Natural killer cell (primary cell): ENCODE measurements around the gene STK38L. TPM values are rescaled to one million over a fixed set of nuclear protein-coding genes. Genes with fewer than 3 reads are reported as not detected.
A peak's percentile ranks its signal among the peaks of the same experiment; 100 is the strongest.

Experiments used
- ATAC-seq, 3 donors: fragments of 150-1000 bp in 2 of 3; fragments of 200-7000 bp in 1 of 3; cut with Tn5 transposase; 1 replicate in 1 of 3; 2 replicates in 2 of 3; pipeline ENCODE4 v1.10.0; 2021; ENCODE audit warnings: mild to moderate bottlenecking in 2 of 3, moderate library complexity in 2 of 3
- DNase-seq, 2 donors: peaks; one replicate each; pipeline versions ENCODE4 v3.0.0 to v3.0.0-alpha.2; 2013 to 2021; ENCODE audit warnings: mixed read lengths in 1 of 2
- H3K27ac ChIP-seq: one replicate; pipeline ENCODE4 v1.5.1; 2013; ENCODE audit warnings: mild to moderate bottlenecking, low read length
- H3K27me3 ChIP-seq: one replicate; pipeline ENCODE4 v1.6.1; 2013; ENCODE audit warnings: low read length; ENCODE audit not compliant: control insufficient read depth, insufficient read depth
- H3K36me3 ChIP-seq: one replicate; pipeline ENCODE4 v1.6.1; 2013; ENCODE audit warnings: low read length; ENCODE audit not compliant: control insufficient read depth, insufficient read depth
- H3K4me1 ChIP-seq: one replicate; pipeline ENCODE4 v1.6.1; 2013; ENCODE audit warnings: low read length; ENCODE audit not compliant: control insufficient read depth, insufficient read depth
- H3K4me3 ChIP-seq: one replicate; pipeline ENCODE4 v1.5.1; 2013; ENCODE audit warnings: low read length
- H3K9me3 ChIP-seq: one replicate; pipeline ENCODE4 v1.6.1; 2013; ENCODE audit warnings: low read length; ENCODE audit not compliant: control insufficient read depth, insufficient read depth
- H3K27ac Mint-ChIP-seq, 2 donors: one replicate each; pipeline ENCODE4 v1.8.0; 2022; ENCODE audit warnings: mild to moderate bottlenecking in 2 of 2, mixed read lengths in 2 of 2, moderate library complexity in 1 of 2
- H3K27me3 Mint-ChIP-seq, 2 donors: one replicate each; pipeline ENCODE4 v1.8.0; 2022; ENCODE audit warnings: low read depth in 2 of 2, mixed read lengths in 2 of 2
- H3K36me3 Mint-ChIP-seq: one replicate; pipeline ENCODE4 v1.8.0; 2022; ENCODE audit warnings: mixed read lengths
- H3K4me1 Mint-ChIP-seq, 2 donors: one replicate each; pipeline ENCODE4 v1.8.0; 2022; ENCODE audit warnings: mixed read lengths in 2 of 2
- H3K4me3 Mint-ChIP-seq: one replicate; pipeline ENCODE4 v1.8.0; 2022; ENCODE audit warnings: mild to moderate bottlenecking, moderate library complexity, mixed read lengths
- H3K9me3 Mint-ChIP-seq, 2 donors: one replicate each; pipeline ENCODE4 v1.8.0; 2022; ENCODE audit warnings: mixed read lengths in 2 of 2
- WGBS: methylation state at CpG from one replicate; pipeline ENCODE4 v1.1.7; 2013; ENCODE audit warnings: missing lambda C conversion rate; ENCODE audit not compliant: insufficient coverage; 5-methylcytosine and 5-hydroxymethylcytosine counted together
- intact Hi-C: fragments of 100-400 bp; cut with micrococcal nuclease; formaldehyde crosslinking; loops from one replicate; pipeline ENCODE4 v1.14.2; 2022
- total RNA-seq, 4 donors: library from RNA; stranded (reverse); fragments of 120-200 nt in 1 of 4; gene quantifications; one replicate each; pipeline versions ENCODE4 v1.2.3 to v1.2.4, GENCODE V29; 2013 to 2022
- TF ChIP-seq, protein P1 (sequence below): fragments of 200-600 bp; IDR thresholded peaks from one replicate; pipeline ENCODE4 v1.8.0; 2022; ENCODE audit warnings: antibody characterized with exemption

STK38L gene
- total RNA-seq, 3 donors from 2014 or later (not counting 1 experiment from before 2014, with no cell fraction given): 14.0 to 17.0 (median 15.0) TPM

GRCh38 chr12:27303139-27304111 lies 59.3 kb downstream of the STK38L start:
- WGBS: 88% methylated on average over 2 of the region's 3 CpGs
- DNase-seq (no peak), ATAC-seq (no peak)
- peaks cover 4% of the 10 kb centered on the region for H3K36me3 ChIP-seq
- H3K36me3 Mint-ChIP-seq: peaks cover 11% of the 10 kb centered on the region
- no peak overlapping the region for H3K4me3 Mint-ChIP-seq
- H3K27ac ChIP-seq: no peak overlapping the region
- H3K27me3 ChIP-seq: no peaks in the 10 kb centered on the region
- no peaks in the 10 kb centered on the region for H3K4me1 ChIP-seq
- H3K27ac Mint-ChIP-seq: no peak overlapping the region
- no peaks in the 10 kb centered on the region for H3K4me1 Mint-ChIP-seq
- no peaks in the 10 kb centered on the region for H3K9me3 ChIP-seq
- intact Hi-C loops: loop anchor here (10.0 kb wide), 1 partner anchor 289 kb away; the partner anchor contains the start of gene TM7SF3
- TF ChIP-seq, protein P1, sequence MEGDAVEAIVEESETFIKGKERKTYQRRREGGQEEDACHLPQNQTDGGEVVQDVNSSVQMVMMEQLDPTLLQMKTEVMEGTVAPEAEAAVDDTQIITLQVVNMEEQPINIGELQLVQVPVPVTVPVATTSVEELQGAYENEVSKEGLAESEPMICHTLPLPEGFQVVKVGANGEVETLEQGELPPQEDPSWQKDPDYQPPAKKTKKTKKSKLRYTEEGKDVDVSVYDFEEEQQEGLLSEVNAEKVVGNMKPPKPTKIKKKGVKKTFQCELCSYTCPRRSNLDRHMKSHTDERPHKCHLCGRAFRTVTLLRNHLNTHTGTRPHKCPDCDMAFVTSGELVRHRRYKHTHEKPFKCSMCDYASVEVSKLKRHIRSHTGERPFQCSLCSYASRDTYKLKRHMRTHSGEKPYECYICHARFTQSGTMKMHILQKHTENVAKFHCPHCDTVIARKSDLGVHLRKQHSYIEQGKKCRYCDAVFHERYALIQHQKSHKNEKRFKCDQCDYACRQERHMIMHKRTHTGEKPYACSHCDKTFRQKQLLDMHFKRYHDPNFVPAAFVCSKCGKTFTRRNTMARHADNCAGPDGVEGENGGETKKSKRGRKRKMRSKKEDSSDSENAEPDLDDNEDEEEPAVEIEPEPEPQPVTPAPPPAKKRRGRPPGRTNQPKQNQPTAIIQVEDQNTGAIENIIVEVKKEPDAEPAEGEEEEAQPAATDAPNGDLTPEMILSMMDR: no peak
- no peaks in the 10 kb centered on the region for H3K9me3 Mint-ChIP-seq
- no peaks in the 10 kb centered on the region for H3K27me3 Mint-ChIP-seq
- no peak overlapping the region for H3K4me3 ChIP-seq

DNA sequence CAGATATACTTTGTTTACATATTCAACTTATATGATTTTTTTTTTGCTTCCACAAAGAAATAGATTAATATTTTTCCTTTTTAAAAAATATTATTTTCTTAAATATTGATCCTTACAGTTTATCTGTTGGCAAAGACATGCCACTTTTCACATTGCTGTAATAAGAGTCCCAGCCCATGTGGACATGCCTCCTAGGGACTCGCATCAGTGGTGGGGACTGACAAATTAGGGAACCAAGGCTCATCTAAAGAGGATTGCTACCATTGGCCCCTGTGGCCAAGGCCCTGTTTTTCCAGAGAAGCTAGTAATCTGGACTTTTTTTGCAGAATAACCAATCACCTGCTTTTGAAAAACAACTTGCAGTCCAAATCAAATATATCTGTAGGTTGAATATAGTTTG lies 60.8 kb downstream of the STK38L start:
- Histone ChIP-seq H3K9me3 (no peaks in the 10 kb centered on the region), H3K4me1 (no peaks in the 10 kb centered on the region), H3K36me3 (peaks cover 13% of the 10 kb centered on the region), H3K4me3 (no peak overlapping the region), H3K27me3 (no peaks in the 10 kb centered on the region), H3K27ac (no peak overlapping the region)
- TF ChIP-seq, protein P1: no peak
- no peaks in the 10 kb centered on the region for H3K4me1 Mint-ChIP-seq
- no peak for DNase-seq
- no peaks in the 10 kb centered on the region for H3K27me3 Mint-ChIP-seq
- H3K9me3 Mint-ChIP-seq: no peaks in the 10 kb centered on the region
- intact Hi-C loops: loop anchor here (10.0 kb wide), 1 partner anchor 290 kb away; the partner anchor contains the start of gene TM7SF3
- no peak for ATAC-seq
- no peak overlapping the region for H3K4me3 Mint-ChIP-seq
- WGBS: 96% methylated on average over 1 of the region's 1 CpG
- H3K36me3 Mint-ChIP-seq: peaks cover 6% of the 10 kb centered on the region
- no peak overlapping the region for H3K27ac Mint-ChIP-seq

DNA sequence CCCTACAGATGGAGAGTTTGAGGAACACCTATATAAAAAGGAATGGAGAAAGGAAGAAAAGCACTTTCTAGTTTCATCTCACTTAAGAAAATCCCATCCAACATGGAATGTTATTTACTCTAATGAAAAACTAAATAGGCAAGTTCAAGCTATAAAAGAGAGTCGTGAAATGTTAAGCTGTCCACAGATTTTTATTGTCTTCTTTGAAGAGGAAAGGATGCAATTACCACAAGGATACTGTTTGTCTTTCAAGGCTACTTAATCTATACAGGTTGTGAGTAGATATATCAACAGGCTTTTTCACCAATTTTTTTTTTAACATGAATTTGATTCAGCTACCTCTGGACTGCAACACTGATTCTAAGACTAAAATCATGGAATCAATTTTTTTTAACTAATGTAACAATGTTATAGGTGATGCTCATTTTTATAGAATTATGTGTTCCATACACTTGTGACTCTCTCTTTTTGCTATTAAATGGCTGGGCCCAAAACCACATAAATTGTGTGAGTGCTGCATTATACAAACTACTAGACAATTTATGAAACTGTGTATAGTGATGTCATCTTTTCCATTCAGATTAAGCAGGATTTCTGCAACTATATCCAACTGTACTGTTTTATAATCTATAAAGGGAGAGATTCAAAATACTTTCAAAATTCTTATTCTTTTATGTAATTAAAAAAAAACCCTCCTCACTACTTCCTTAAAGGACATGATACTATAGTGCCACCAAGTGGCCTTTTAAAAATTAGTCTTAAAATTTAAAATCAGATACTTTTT lies 61.8 kb downstream of the STK38L start:
- no CpG with 5 or more reads among the region's 1 CpG for WGBS
- ATAC-seq: no peak
- H3K27me3 ChIP-seq: no peaks in the 10 kb centered on the region
- Mint-ChIP-seq H3K27me3 (no peaks in the 10 kb centered on the region), H3K27ac (no peak overlapping the region), H3K36me3 (peaks cover 7% of the 10 kb centered on the region), H3K4me3 (no peak overlapping the region), H3K4me1 (no peaks in the 10 kb centered on the region), H3K9me3 (no peaks in the 10 kb centered on the region)
- no peaks in the 10 kb centered on the region for H3K9me3 ChIP-seq
- intact Hi-C loops: loop anchor here (10.0 kb wide), 1 partner anchor 291 kb away; the partner anchor contains the start of gene TM7SF3
- H3K36me3 ChIP-seq: peaks cover 20% of the 10 kb centered on the region
- TF ChIP-seq, protein P1: peak; percentile 70
- H3K4me3 ChIP-seq: no peak overlapping the region
- no peaks in the 10 kb centered on the region for H3K4me1 ChIP-seq
- no peak overlapping the region for H3K27ac ChIP-seq
- DNase-seq: peak in 1 of 2 donors; percentile 64
